ENCODE results near the gene SLC8A1.

DNA sequence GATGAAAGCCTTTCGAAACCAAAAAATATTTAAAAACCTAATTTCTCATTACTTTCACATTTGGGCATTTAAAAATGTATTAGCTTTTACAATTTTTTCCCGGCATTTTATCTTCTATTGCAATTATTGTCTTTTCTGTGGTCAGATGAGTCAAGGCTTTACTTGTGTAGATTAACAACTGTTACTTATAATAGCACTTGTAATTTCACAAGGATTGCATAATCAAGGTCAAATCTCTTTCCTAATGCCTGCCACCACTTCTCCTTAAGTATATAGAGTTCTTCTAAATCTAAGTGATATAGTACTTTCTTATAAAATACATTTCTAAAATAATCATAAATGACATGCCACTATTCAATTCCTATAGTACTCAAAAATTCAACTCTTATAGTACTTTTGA lies 67.2 kb downstream of the SLC8A1 start:
- TF ChIP-seq, protein P1, sequence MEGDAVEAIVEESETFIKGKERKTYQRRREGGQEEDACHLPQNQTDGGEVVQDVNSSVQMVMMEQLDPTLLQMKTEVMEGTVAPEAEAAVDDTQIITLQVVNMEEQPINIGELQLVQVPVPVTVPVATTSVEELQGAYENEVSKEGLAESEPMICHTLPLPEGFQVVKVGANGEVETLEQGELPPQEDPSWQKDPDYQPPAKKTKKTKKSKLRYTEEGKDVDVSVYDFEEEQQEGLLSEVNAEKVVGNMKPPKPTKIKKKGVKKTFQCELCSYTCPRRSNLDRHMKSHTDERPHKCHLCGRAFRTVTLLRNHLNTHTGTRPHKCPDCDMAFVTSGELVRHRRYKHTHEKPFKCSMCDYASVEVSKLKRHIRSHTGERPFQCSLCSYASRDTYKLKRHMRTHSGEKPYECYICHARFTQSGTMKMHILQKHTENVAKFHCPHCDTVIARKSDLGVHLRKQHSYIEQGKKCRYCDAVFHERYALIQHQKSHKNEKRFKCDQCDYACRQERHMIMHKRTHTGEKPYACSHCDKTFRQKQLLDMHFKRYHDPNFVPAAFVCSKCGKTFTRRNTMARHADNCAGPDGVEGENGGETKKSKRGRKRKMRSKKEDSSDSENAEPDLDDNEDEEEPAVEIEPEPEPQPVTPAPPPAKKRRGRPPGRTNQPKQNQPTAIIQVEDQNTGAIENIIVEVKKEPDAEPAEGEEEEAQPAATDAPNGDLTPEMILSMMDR (IDR thresholded peaks at IDR 0.05): no peak
- TF ChIP-seq POLR2A (IDR thresholded peaks at IDR 0.05): no peak
